GM21381 (cell line): ENCODE results near the gene RPL13.
"Not testable (repeated sequence)": the region's sequence is repeated elsewhere in the genome, so short reads cannot be mapped to it uniquely, and the experiment has no call there.

Source experiments
- ATAC-seq: cut with Tn5 transposase; IDR thresholded peaks from one replicate; pipeline ENCODE4 v1.9.1; 2021; ENCODE audit warnings: mild to moderate bottlenecking, moderate library complexity; ENCODE audit not compliant: unreplicated experiment

The RPL13 gene

GRCh38 chr16:89575247-89576152, 15.0 kb downstream of the RPL13 start, which contains the start of gene CPNE7:
TSS of gene CPNE7 (plus strand) at chr16:89575758. CDS start at chr16:89575898, 140 bp downstream.
- no peak for ATAC-seq

GRCh38 chr16:89576153-89577054, 15.9 kb downstream of the RPL13 start:
- ATAC-seq = no peak

GRCh38 chr16:89577055-89577759, 16.7 kb downstream of the RPL13 start:
- no peak for ATAC-seq

- no peak for ATAC-seq
Observed at GRCh38 chr16:89579351-89579750, 18.9 kb downstream of the RPL13 start.

GRCh38 chr16:89581045-89581695, 20.7 kb downstream of the RPL13 start:
- ATAC-seq = no peak

- no peak for ATAC-seq
Observed at GRCh38 chr16:89581861-89582563, 21.5 kb downstream of the RPL13 start.

- ATAC-seq = no peak
Observed at GRCh38 chr16:89582614-89583196, 22.2 kb downstream of the RPL13 start.

- no peak for ATAC-seq
Observed at GRCh38 chr16:89583197-89583894, 22.9 kb downstream of the RPL13 start.

DNA sequence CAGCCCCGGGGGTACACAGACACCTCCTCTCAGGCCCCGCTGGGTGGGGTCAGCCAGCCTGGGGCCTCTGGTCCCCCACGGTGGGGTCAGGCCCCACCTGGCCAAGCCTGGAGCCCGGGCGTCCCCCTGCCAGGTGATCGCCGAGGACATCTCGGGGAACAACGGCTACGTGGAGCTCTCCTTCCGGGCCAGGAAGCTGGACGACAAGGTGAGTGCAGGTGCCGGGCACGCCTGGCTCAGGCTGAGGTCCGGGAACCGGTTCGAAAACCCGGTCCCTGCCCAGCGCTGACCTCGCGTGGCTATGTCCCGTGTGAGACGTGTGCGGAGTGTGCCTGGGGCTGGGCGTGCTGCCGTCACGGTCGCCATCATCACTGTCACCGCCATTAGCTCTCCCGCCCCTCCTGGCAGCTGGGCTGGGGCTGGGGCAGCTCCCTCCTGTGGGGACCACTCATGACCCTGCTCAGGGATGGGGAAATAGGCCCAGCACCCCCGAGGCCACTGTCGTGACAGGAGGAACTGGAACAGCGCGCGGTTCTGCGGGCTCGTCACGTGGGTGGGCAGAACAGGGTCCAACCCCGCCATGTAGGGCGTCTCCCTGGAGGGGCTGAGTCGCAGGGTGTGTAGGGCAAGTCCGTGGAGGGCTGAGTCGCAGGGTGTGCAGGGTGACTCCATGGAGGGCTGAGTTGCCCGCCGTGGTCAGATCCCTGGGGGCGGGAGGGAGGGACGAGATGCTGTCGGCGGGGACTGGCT, 23.6 kb downstream of the RPL13 start:
- ATAC-seq = no peak

DNA sequence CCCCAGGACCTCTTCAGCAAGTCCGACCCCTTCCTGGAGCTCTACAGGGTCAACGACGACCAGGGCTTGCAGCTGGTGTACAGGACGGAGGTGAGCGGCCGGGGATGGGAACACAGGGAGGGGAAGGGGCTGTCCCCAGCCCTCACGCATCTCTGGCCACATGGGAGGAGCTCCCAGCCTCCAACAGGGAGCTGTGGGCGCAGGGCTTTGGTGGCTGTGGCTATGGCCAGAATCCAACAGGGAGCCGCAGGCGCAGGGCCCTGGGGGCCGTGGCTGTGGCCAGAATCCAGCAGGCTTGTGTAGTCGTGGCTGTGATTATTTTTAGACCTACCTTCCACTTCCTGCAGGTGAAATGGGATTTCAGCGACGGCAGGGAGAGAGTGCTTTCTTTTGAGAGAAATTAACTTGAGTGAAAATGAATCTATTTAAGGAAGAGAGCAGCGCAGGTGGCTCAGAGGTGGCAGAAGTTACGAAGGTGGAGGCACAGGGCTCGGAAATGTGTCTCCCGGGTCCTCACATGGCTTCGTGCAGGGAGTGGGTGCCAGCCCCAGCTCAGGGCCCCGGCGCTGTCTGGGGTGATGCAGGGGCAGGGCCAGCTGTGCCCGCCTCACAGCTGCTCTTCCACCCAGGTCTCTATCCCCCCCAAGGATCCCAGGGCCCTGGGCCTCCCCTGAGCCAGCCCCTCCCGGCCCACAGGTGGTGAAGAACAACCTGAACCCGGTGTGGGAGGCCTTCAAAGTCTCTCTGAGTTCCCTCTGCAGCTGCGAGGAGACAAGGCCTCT, 24.5 kb downstream of the RPL13 start:
- ATAC-seq = no peak

GRCh38 chr16:89586218-89586617, 25.7 kb downstream of the RPL13 start:
- no peak for ATAC-seq

DNA sequence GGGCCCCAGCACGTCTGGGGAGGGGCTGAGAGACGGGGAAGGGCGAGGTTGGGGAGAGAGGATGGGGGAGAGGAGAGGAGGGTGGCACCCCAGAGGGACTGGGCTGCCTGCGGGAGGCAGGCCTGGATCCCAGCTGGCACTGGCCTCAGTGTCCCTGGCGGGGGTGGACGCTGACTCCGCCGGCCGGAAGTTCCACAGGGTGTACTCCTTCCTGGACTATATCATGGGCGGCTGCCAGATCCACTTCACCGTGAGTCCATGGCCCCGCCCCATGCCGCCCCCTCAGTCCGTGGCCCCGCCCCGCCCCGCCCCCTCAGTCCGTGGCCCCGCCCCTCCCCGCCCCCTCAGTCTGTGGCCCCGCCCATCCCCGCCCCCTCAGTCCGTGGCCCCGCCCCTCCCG, 26.4 kb downstream of the RPL13 start:
- no peak for ATAC-seq

DNA sequence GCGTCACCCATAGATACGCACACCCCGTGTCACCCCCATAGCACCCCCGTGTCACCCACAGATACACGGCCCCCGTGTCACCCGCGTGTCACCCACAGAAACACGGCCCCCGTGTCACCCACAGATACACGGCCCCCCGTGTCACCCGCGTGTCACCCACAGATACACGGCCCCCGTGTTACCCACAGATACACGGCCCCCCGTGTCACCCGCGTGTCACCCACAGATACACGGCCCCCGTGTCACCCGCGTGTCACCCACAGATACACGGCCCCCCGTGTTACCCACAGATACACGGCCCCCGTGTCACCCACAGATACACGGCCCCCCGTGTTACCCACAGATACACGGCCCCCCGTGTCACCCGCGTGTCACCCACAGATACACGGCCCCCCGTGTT, 27.2 kb downstream of the RPL13 start:
- not testable (repeated sequence) for ATAC-seq

- no peak for ATAC-seq
Observed at GRCh38 chr16:89588413-89589109, 28.1 kb downstream of the RPL13 start.

DNA sequence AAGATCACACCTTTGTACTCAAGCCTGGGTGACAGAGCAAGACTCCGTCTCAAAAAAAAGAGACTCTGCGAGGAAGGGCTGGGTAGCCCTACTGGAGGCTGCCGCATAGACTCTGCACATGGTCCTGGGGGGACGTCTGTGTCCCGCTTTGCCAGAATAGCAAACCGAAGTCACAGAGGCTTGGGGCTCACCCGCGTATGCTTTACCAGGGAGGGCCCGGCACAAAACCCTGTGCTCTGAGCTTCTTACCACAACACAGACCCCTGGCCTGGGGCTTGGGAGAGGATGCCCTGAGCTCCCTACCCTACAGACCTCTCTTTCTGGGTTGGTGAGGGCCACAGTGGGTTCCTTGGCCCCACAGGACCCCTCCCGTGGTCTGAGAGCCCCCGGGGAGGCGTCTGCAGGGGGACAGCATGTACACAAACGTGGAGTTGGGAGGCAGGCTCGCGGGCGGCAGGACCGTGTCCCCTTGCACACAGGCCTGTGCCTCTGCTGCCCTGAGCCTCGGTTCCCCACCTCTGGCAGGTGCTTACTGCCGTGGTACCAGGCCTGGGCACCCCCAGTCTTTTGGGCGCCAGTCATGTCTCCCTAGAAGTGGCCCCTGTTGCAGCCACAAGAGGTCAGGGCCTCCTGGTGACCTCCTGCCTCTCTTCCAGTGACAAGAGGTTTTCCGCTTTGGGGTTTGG, 28.9 kb downstream of the RPL13 start:
- ATAC-seq = no peak

- ATAC-seq = no peak
Observed at GRCh38 chr16:89593841-89594240, 33.4 kb downstream of the RPL13 start.
